ENCODE data around the gene PDGFD.

PDGFD gene

GRCh38 chr11:103898577-103899336 is 265.2 kb downstream of the PDGFD start:
- DNase-seq (ENCODE audit: insufficient read length) (no peak), FAIRE-seq (peak; percentile 98)
- no peak for TF ChIP-seq POLR2AphosphoS5 (IDR thresholded peaks at IDR 0.05; ENCODE audit: low read depth, low read length)
- TF ChIP-seq POLR2A (IDR thresholded peaks at IDR 0.05; ENCODE audit: low read depth, low read length): no peak
- no peak for TF ChIP-seq TAF1 (IDR thresholded peaks at IDR 0.05; ENCODE audit: borderline replicate concordance, low read depth, low read length)

- TF ChIP-seq POLR2A (IDR thresholded peaks at IDR 0.05; ENCODE audit: low read depth, low read length) (no peak), TAF1 (IDR thresholded peaks at IDR 0.05; ENCODE audit: borderline replicate concordance, low read depth, low read length) (no peak), POLR2AphosphoS5 (IDR thresholded peaks at IDR 0.05; ENCODE audit: low read depth, low read length) (no peak)
- no peak for FAIRE-seq
- DNase-seq (ENCODE audit: insufficient read length): no peak
These were observed 265.9 kb downstream of the PDGFD start for GRCh38 chr11:103898065-103898464.

GRCh38 chr11:103897160-103897936 is 266.6 kb downstream of the PDGFD start:
- DNase-seq (ENCODE audit: insufficient read length) (no peak), FAIRE-seq (peak; percentile 83)
- TF ChIP-seq TAF1 (IDR thresholded peaks at IDR 0.05; ENCODE audit: borderline replicate concordance, low read depth, low read length) (no peak), POLR2AphosphoS5 (IDR thresholded peaks at IDR 0.05; ENCODE audit: low read depth, low read length) (no peak), POLR2A (IDR thresholded peaks at IDR 0.05; ENCODE audit: low read depth, low read length) (no peak)

- DNase-seq (ENCODE audit: insufficient read length) (no peak), FAIRE-seq (peak; percentile 79)
- TF ChIP-seq POLR2A (IDR thresholded peaks at IDR 0.05; ENCODE audit: low read depth, low read length) (no peak), TAF1 (IDR thresholded peaks at IDR 0.05; ENCODE audit: borderline replicate concordance, low read depth, low read length) (no peak), POLR2AphosphoS5 (IDR thresholded peaks at IDR 0.05; ENCODE audit: low read depth, low read length) (no peak)
These were observed 268.8 kb downstream of the PDGFD start for GRCh38 chr11:103895106-103895505.

- FAIRE-seq (peak; percentile 51), DNase-seq (ENCODE audit: insufficient read length) (no peak)
- TF ChIP-seq POLR2A (IDR thresholded peaks at IDR 0.05; ENCODE audit: low read depth, low read length): no peak
- TF ChIP-seq POLR2AphosphoS5 (IDR thresholded peaks at IDR 0.05; ENCODE audit: low read depth, low read length): no peak
- no peak for TF ChIP-seq TAF1 (IDR thresholded peaks at IDR 0.05; ENCODE audit: borderline replicate concordance, low read depth, low read length)
These were observed 269.3 kb downstream of the PDGFD start for GRCh38 chr11:103894673-103895072.

- no peak for TF ChIP-seq POLR2AphosphoS5 (IDR thresholded peaks at IDR 0.05; ENCODE audit: low read depth, low read length)
- TF ChIP-seq POLR2A (IDR thresholded peaks at IDR 0.05; ENCODE audit: low read depth, low read length): no peak
- no peak for TF ChIP-seq TAF1 (IDR thresholded peaks at IDR 0.05; ENCODE audit: borderline replicate concordance, low read depth, low read length)
- peak; percentile 54 for FAIRE-seq
- no peak for DNase-seq (ENCODE audit: insufficient read length)
These were observed 269.9 kb downstream of the PDGFD start for GRCh38 chr11:103894034-103894433.

- FAIRE-seq (no peak), DNase-seq (ENCODE audit: insufficient read length) (no peak)
- TF ChIP-seq POLR2A (IDR thresholded peaks at IDR 0.05; ENCODE audit: low read depth, low read length) (no peak), TAF1 (IDR thresholded peaks at IDR 0.05; ENCODE audit: borderline replicate concordance, low read depth, low read length) (no peak), POLR2AphosphoS5 (IDR thresholded peaks at IDR 0.05; ENCODE audit: low read depth, low read length) (no peak)
These were observed 270.6 kb downstream of the PDGFD start for GRCh38 chr11:103893371-103893770.

GRCh38 chr11:103892603-103893002 is 271.3 kb downstream of the PDGFD start:
- FAIRE-seq: no peak
- DNase-seq (ENCODE audit: insufficient read length): no peak

GRCh38 chr11:103890654-103891053 is 273.3 kb downstream of the PDGFD start:
- FAIRE-seq: no peak
- no peak for DNase-seq (ENCODE audit: insufficient read length)
- TF ChIP-seq POLR2A (IDR thresholded peaks at IDR 0.05; ENCODE audit: low read depth, low read length) (no peak), POLR2AphosphoS5 (IDR thresholded peaks at IDR 0.05; ENCODE audit: low read depth, low read length) (no peak), TAF1 (IDR thresholded peaks at IDR 0.05; ENCODE audit: borderline replicate concordance, low read depth, low read length) (no peak)

More at GRCh38 chr11:103892603-103893002, 271.3 kb downstream of the PDGFD start:
- TF ChIP-seq POLR2AphosphoS5 (IDR thresholded peaks at IDR 0.05; ENCODE audit: low read depth, low read length) (no peak), TAF1 (IDR thresholded peaks at IDR 0.05; ENCODE audit: borderline replicate concordance, low read depth, low read length) (no peak), POLR2A (IDR thresholded peaks at IDR 0.05; ENCODE audit: low read depth, low read length) (no peak)

- DNase-seq (ENCODE audit: insufficient read length) (no peak), FAIRE-seq (no peak)
- TF ChIP-seq TAF1 (IDR thresholded peaks at IDR 0.05; ENCODE audit: borderline replicate concordance, low read depth, low read length) (no peak), POLR2A (IDR thresholded peaks at IDR 0.05; ENCODE audit: low read depth, low read length) (no peak), POLR2AphosphoS5 (IDR thresholded peaks at IDR 0.05; ENCODE audit: low read depth, low read length) (no peak)
These were observed 274.3 kb downstream of the PDGFD start for GRCh38 chr11:103889679-103890078.

- no peak for TF ChIP-seq POLR2AphosphoS5 (IDR thresholded peaks at IDR 0.05; ENCODE audit: low read depth, low read length)
- TF ChIP-seq TAF1 (IDR thresholded peaks at IDR 0.05; ENCODE audit: borderline replicate concordance, low read depth, low read length): no peak
- no peak for TF ChIP-seq POLR2A (IDR thresholded peaks at IDR 0.05; ENCODE audit: low read depth, low read length)
- DNase-seq (ENCODE audit: insufficient read length) (no peak), FAIRE-seq (no peak)
These were observed 275.4 kb downstream of the PDGFD start for GRCh38 chr11:103888541-103888951.

Measured in GM12892 (cell line).